ENCODE results near the gene PRMT5.
"Not testable (repeated sequence)": the region's sequence is repeated elsewhere in the genome, so short reads cannot be mapped to it uniquely, and the experiment has no call there.

Gene PRMT5

DNA sequence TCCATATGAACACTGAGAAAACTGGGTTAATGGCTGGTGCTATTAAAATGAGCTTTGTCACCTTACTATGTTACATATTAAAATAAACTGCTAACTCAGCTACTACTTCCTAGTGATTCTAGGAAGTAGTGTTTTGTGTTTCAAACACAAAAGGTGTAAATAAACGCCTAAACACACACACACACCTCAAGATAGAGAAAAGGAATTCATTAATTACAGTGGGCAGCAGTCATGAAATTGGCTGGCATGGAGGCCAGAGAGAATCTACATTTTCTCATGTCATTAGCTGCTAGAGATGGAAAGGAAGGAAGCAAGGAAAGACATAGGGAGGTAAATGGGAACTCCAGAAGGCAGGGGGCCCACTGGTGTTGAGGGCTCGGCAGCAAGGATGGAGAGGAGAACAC, 787 bp upstream of the PRMT5 start:
- no peak for DNase-seq

- DNase-seq: no peak
Measured at GRCh38 chr14:22928237-22929103, 706 bp downstream of the PRMT5 start.

DNA sequence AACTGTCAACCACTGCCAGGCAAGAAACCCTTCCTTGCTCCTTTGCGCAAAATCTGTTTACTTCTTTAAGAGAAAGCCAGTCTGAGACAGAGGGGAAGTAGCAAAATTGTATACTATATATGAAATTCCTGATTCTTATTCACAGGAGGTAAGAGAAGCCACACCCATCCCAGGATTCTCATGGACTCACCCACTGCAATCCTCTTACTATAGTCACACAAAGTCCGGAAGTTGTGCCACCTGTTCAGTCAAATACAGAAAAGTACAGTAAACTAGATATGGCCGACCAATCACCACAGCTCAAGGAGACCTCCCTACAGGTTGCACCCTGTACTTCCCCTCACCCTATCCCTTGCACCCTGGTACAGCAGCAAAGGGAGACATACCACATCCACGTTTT, 2.9 kb downstream of the PRMT5 start:
- DNase-seq: no peak

DNA sequence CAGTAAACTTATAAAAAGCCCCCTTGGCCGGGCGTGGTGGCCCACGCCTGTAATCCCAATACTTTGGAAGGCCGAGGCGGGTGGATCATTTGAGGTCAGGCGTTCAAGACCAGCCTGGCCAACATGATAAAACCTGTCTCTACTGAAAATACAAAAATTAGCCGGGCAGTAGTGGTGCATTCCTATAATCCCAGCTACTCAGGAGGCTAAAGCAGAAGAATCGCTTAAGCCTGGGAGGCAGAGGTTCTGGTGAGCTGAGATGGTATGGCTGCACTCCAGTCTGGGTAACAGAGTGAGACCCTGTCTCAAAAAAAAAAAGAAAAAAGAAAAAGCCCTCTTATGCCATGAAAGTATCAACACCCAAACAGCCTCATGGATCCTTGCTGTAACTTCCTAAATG, 3.7 kb downstream of the PRMT5 start:
- no peak for DNase-seq

- DNase-seq: no peak
Measured at GRCh38 chr14:22923746-22924145, 5.4 kb downstream of the PRMT5 start.

DNA sequence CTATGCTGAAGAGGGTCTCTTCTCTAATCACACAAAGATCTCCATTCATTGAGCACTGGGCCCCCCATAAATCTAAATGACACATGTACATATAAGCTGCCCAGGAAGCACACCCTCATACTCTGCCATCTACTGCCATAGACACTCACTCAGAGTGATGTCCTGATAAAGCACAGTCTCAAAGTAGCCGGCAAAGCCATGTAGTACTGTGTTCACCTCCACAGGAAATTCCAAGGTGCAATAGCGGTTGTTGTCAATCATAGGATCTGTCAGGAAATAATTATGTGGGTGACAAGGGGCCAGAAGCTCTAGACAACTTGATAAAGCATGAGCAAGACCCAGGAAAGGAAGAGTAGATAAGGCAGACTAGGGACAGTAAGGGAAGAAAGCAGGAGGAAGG, 6.9 kb downstream of the PRMT5 start:
- no peak for DNase-seq

DNA sequence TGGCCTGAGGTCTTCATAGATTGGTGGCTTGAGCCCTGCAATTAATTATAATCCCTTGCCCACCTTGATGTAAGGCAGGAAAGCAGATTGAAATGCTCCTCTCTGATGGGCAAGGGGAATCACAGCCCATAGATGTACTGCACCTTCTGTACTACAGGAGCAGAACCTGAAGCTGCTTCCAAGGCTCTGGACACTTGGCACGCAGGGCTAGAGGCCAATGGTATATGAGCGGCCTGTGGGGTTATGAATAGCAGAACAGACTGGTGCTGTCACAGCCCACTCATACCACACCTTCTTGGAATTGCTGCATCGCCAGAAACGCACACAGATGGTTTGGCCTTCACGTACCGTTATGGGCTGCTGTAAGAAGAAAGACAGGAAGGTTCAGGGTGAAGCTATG, 8.5 kb downstream of the PRMT5 start:
- DNase-seq: no peak

GRCh38 chr14:22919601-22919921, 9.6 kb downstream of the PRMT5 start:
- no peak for DNase-seq

DNA sequence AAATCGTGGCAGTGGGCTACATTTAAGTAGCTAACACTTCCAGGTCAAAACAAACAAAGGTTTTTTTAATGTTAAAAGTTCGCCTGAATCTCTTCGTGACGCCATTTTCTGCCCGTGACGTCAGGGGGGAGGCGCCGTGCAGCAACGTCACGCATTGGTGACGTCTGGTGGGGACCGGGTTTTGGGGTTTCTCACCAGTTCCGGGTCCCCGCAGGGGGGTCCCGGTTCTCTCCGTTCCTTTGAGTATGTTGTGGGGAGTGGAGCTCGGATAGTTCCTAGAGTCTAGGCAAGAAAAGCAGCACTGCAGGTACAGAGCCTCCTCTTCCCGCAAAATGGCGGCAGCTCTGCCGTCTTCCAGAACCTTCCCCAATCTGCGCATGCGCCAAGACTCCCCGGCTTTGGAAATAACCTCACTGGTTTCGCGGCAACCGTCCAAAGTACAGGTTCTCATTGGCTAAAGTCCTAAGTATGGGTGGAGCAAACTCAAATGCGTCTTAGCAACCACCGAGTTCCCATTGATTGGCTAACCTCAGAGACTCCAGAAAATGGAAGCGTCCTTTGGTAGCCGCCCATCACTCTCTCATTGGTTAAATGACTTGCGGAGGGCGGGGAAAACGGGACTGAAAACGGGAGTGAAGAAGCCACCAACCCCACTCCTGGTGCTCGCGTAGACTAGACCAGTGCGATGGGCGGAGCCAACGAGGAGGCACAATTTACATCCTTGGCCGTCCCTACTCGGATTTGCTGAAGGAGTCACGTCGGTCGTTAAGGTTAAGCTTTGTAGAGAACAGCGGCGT, 10.2 kb downstream of the PRMT5 start, which contains the start of gene RBM23:
RBM23 (minus strand) TSS at position 346 of the 797 bp plus-strand sequence.
- peak; percentile 100 for DNase-seq

DNA sequence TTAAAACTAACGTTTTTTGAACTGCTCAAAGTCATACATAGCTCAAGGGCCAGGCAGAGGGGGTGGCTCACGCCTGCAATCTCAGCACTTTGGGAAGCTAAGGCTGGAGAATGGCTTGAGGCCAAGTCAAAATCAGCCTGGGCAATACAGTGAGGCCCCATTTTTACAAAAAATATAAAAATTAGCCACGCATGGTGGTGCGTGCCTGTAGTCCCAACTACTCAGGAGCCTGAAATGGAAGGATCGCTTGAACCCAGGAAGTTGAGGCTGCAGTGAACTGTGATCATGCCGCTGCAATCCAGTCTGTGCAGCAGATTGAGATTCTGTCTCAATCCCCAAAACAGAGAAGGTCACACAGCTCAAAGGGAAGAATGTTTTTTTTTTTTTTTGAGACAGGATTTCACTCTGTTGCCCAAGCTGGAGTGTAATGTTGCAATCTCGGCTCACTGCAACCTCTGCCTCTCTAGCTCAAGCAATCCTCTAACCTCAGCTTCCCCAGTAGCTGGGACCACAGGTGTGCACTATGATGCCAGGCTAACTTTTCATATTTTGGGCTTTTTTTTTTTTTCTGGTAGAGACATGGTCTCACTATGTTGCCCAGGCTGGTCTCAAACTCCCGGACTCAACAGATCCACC, 13.2 kb downstream of the PRMT5 start:
- DNase-seq: no peak

- not testable (repeated sequence) for DNase-seq
Measured at GRCh38 chr14:22914836-22915235, 14.3 kb downstream of the PRMT5 start.

GRCh38 chr14:22910916-22911315, 18.3 kb downstream of the PRMT5 start:
- DNase-seq: no peak

- no peak for DNase-seq
Measured at GRCh38 chr14:22908601-22909000, 20.6 kb downstream of the PRMT5 start.

DNA sequence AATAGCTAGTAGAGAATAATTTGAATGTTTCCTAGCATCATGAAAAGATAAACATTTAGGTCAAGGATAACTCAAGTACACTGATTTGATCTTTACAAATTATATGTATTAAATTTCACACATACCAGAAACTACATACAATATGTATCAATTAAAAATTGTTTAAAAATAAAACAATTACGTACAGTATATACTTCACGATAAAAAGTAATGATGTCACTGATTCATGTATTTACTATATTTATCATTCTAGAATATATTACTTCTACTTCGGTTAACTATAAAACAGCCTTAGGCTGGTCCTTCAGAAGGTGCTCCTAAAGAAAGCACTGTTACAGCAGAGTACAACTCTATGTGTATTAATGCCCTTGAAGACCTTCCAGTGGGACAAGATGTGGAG, 21.7 kb downstream of the PRMT5 start:
- no peak for DNase-seq

GRCh38 chr14:22906073-22906472, 23.1 kb downstream of the PRMT5 start:
- DNase-seq: no peak

GRCh38 chr14:22905627-22906026, 23.5 kb downstream of the PRMT5 start:
- no peak for DNase-seq

DNA sequence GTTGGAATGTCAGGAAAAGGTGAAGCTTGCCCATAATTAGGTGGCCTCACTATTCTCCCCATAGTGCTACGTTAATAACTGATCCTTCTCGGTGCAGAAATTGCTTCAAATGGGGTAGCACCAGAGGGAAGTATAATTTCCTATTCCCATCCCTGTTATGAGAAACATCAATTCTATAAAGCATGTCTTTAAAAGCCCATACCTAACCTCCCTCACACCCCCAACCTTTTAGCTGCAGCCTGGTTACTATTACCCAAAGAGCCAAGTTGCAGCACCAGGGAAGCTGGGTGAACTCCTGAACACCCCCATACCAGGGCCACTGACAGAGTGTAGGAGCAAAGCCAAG, 25.5 kb downstream of the PRMT5 start:
- DNase-seq: no peak

- no peak for DNase-seq
Measured at GRCh38 chr14:22901799-22902198, 27.4 kb downstream of the PRMT5 start.

- peak; percentile 72 for DNase-seq
Measured at GRCh38 chr14:22900081-22900799, 28.9 kb downstream of the PRMT5 start.

DNA sequence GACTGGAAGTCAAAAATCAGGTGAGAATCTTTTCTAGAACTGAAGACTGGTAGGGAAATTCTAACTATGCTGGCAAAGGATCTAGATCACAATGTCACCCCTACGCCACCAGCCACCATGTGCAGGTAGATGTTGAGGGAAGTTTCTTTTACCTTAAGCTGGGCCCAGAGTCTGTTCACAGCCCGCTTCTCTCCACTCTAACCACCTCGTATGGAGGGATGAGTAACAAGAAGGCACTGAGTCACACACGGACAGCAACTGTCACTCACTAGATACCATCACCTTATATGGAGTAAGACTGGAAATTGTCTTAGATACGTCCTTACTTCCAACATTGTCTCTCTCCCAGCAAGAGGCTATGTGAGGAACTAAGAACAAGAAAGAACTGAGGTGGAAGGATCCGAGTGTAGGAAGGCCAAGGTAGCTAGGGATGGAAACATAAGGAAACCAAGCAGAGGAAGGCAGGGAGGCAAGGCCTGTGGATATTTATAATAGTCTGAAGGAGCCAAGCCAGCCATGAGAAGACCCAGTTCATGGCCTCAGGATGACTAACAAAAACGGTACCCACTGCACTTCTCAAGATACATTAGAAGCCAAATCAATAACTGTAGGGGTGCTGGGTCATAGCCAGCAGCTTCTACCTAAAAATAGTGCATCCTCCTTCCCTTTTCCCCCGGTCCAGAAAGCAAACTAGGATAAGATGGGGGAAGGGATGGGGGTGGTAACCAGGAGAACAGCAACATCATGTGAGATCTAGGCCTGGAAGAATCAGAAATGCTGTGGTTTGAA, 30.7 kb downstream of the PRMT5 start:
- DNase-seq: no peak

DNA sequence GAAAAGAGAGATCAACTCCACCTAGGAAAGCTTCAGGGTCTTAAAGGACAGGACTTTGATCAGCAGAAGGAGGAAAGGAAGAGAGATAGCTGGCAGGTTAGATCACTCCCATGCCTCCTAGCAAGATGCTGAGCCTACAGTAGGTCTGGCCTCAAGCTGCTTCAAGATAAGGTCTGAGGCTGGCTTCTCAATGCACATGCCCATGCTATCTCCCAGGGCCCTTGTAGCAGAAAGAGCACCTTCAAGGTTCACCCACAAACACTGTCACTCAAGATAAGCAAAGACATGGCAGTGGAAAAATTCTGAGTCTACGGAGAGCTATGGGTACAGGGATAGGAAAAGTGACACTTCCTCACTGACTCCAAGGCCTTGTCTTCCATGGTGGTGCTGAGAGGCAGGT, 31.8 kb downstream of the PRMT5 start:
- no peak for DNase-seq

GRCh38 chr14:22896760-22897159, 32.4 kb downstream of the PRMT5 start:
- DNase-seq: no peak
